Measurements from ENCODE around the gene KCNJ12.

Gene KCNJ12

DNA sequence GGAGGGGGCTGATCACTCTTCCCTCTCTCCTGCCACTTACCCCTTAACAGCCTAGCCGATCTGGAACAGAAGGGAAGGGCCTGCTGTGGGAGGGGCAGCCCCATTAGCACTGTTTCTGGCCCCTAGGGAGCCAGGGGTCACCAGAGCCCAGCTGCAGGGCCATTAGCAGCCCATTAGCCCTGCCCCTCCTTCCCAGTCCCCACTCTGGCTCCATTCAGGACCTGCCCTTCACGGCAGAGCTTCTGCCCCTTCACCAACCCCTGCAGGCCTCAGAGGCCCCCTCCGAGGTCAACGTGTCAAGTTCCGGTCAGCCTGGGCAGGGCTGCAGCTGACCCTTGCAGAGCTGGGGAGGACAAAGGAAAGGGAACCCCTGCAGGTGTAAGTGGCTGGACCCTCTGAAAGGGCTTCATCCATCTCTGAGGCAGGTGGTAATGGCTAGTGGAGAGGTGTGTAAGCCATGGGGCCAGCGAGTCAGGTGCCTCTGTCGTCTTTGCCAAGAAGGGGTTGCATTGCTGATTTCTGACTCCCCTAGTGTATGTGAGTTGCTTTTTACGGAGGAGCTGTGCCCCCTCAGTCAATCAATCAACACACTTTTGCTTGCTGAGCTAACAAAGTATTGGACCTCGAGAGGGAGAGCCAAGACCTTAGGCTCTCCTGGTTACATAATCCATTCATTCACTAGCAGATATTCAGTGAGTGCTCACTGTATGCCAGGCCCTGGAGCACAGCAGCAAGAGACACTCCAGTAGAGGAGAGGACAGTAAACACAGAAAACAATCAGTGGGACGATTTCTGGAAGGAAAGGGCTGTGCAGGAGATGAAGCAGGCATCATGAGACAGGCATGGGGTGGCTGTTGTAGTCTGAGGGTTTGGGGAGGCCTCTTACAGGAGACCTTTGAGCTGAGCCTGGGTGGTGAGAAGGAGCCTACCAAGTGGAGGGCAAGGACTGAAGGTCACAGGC is 18.2 kb upstream of the KCNJ12 start:
- TF ChIP-seq, protein P1, sequence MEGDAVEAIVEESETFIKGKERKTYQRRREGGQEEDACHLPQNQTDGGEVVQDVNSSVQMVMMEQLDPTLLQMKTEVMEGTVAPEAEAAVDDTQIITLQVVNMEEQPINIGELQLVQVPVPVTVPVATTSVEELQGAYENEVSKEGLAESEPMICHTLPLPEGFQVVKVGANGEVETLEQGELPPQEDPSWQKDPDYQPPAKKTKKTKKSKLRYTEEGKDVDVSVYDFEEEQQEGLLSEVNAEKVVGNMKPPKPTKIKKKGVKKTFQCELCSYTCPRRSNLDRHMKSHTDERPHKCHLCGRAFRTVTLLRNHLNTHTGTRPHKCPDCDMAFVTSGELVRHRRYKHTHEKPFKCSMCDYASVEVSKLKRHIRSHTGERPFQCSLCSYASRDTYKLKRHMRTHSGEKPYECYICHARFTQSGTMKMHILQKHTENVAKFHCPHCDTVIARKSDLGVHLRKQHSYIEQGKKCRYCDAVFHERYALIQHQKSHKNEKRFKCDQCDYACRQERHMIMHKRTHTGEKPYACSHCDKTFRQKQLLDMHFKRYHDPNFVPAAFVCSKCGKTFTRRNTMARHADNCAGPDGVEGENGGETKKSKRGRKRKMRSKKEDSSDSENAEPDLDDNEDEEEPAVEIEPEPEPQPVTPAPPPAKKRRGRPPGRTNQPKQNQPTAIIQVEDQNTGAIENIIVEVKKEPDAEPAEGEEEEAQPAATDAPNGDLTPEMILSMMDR (conservative IDR thresholded peaks at IDR 0.05; ENCODE audit: low read depth, low read length): no peak
- no peak for DNase-seq (ENCODE audit: low read depth)
- no peak overlapping the region for H3K4me3 ChIP-seq (ENCODE audit: low read length)

DNA sequence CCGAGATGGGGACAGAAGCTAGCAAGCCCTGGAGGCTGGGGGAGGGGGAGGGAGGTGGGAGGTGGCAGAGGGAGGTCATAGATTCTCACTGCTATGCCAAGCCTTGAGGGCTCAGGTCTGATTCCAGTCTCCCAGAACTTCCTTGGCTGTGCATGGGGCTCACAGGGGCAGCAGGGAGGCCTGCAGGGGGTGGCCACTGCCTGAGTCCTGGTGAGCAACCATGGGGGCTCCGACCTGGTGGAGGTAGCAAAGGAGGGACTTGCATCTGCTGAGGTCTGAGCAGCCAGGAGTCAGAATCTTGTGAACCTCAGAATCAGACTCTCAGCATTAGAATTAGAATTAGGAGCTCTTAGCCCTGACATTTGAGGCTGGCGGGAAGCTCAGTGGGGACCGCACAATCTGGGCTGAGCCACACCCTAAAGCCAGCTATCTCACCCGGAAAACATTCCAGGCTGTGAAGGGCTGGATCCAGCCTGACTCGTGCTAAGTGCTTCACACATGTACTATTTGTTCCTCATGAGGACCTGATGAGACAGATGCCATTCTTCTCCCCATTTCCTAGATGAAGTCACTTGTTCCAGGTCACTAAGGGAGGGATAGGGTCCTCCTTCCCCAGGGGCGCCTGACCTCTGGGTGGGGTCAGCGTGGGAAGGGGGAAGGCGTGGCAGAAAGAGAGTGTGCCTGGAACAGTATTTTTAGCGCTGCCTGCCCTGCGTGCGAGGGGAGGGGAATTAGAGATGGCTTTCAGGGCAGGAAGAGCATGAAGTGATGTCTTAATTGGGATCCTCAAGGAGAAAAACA is 17.3 kb upstream of the KCNJ12 start:
- TF ChIP-seq, protein P1 (conservative IDR thresholded peaks at IDR 0.05; ENCODE audit: low read depth, low read length): no peak
- no peak for DNase-seq (ENCODE audit: low read depth)
- H3K4me3 ChIP-seq (ENCODE audit: low read length): no peak overlapping the region

DNA sequence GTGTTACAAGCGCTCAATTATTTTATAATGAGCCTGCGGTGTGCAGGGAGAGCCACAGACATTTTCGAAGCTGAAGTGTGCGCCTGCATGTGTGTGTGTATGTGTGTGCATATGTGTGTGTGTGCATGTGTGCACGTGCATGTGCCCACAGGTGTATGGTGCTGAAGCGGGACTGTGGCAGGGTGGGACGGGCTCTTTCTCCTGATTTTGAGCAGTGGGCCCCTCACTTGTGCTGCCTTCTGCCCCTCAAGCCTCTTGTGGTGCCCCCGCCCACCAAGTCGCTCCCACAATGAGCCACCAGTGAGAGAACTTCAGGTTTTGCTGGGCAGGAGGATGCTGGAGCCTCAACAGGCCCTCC is 16.7 kb upstream of the KCNJ12 start:
- TF ChIP-seq, protein P1 (conservative IDR thresholded peaks at IDR 0.05; ENCODE audit: low read depth, low read length): no peak
- DNase-seq (ENCODE audit: low read depth): no peak
- H3K4me3 ChIP-seq (ENCODE audit: low read length): no peak overlapping the region

DNA sequence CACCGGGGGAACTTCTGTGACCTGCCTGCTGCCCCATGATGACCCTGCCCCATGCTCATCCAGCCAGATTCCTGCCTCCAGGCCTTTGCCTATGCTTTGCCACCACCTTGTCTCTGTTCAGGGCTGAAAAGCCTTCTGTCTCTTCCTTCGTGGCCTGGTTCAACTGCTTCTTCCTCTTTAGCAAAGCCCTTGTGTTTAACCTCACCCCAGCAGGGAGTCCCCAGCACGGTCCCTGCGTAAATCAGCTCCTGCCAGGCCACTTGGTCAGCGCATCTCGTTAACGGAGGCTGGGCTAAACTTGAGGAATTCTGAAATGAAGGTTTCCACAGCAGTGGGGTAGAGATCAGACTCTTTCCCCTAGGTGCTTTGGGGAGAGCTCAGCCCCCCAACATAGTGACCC is 16.1 kb upstream of the KCNJ12 start:
- no peak overlapping the region for H3K4me3 ChIP-seq (ENCODE audit: low read length)
- TF ChIP-seq, protein P1 (conservative IDR thresholded peaks at IDR 0.05; ENCODE audit: low read depth, low read length): no peak
- DNase-seq (ENCODE audit: low read depth): no peak

DNA sequence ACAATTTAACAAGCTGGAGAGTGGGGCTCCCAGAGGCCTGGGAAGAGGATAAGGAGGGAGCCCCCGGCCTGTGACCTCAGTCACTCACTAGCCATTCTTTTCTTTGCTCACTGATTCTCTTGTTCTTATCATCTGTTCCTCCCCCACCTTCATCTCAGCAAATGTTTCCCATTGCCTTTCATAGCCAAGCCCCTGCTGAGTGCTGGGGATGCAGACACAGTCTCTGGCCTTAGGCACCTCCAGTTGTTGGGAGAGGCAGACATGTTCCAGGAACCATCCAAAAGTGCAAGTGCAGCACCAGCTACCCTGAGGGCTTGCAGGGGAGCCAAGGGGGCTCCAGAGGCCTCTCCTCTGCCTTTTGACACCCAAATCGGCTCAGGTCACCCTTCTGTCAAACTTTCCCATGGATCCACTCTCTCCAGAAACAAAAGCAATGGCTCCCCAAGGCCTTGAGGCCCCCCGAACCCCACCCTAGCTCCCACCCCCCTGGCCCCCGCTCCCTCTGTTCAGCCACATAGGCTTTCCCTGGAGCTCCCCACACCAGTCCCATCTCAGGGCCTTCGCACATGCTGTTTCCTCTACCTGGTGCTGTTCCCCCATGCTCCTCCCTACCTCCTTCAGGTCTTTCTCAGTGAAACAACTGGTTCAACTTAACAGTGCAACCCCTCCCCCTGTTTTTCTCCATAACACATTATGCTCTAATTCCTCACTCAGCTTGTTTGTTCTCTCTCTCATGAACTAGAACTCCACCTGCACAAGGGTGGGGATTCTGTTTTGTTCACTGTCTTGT is 14.9 kb upstream of the KCNJ12 start:
- DNase-seq (ENCODE audit: low read depth): no peak
- TF ChIP-seq, protein P1 (conservative IDR thresholded peaks at IDR 0.05; ENCODE audit: low read depth, low read length): no peak
- H3K4me3 ChIP-seq (ENCODE audit: low read length): no peak overlapping the region

DNA sequence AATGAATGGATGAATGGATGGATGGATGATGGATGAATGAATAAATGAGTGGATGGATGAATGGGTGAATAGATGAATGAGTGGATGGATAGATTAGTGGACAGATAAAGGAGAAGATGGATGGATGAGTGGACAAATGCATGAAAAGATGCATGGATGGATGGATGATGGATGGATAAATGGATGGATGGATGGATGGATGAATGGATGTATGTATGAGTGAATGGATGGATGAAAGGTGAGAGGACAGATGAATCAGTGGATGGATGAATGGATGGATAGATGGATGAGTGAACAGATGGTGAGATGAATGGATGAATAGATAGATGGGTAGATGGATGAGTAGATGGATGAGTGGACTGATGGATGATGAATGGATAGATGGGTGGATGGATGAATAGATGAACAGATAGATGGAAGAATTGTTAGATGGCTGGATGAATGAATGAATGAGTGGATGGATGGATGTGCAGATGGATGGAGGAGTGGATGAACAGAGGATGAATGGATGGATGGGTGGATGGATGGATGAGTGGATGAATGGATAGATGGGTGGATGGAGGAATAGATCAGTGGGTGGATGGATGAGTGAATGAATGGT is 13.7 kb upstream of the KCNJ12 start:
- H3K4me3 ChIP-seq (ENCODE audit: low read length): no peak overlapping the region
- TF ChIP-seq, protein P1 (conservative IDR thresholded peaks at IDR 0.05; ENCODE audit: low read depth, low read length): no peak
- no peak for DNase-seq (ENCODE audit: low read depth)

Measured in retinal pigment epithelial cell (primary cell).